ENCODE measurements around the gene BICDL1. TPM values are rescaled to one million over a fixed set of nuclear protein-coding genes. Genes with fewer than 3 reads are reported as not detected.
"Not testable (repeated sequence)": the region's sequence is repeated elsewhere in the genome, so short reads cannot be mapped to it uniquely, and the experiment has no call there.

The BICDL1 gene
- total RNA-seq, 1 donor from 2014 or later, result 7.4 TPM

DNA sequence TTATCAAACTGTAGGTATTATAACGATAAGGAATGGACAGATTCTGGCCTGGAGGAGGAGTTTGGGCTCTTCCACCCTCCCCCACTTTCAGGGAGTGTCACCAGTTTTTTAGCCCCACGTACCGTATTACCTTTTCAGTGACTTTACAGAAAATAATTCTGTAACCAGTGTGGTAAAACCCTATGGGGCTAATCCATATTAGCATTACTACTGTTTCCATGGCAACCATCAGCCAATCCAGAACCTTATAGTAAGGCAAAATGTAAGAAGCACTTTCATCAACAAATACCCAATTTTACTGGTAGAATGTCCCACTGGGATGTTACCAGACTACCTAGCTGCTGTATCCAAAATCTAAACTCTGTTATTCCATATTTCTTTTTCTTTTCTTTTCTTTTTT lies 50.7 kb downstream of the BICDL1 start:
- H3K27ac Mint-ChIP-seq, result no peak overlapping the region
- peaks cover 8% of the 10 kb centered on the region for H3K4me1 Mint-ChIP-seq (ENCODE audit: unreplicated experiment)
- H3K27me3 Mint-ChIP-seq, result no peaks in the 10 kb centered on the region
- DNase-seq (ENCODE audit: extremely low spot score, unreplicated experiment), result no peak
- H3K36me3 Mint-ChIP-seq, result no peaks in the 10 kb centered on the region
- no peak for TF ChIP-seq CTCF (conservative IDR thresholded peaks at IDR 0.05)
- H3K9me3 Mint-ChIP-seq, result no peaks in the 10 kb centered on the region
- no peak overlapping the region for H3K4me3 Mint-ChIP-seq

DNA sequence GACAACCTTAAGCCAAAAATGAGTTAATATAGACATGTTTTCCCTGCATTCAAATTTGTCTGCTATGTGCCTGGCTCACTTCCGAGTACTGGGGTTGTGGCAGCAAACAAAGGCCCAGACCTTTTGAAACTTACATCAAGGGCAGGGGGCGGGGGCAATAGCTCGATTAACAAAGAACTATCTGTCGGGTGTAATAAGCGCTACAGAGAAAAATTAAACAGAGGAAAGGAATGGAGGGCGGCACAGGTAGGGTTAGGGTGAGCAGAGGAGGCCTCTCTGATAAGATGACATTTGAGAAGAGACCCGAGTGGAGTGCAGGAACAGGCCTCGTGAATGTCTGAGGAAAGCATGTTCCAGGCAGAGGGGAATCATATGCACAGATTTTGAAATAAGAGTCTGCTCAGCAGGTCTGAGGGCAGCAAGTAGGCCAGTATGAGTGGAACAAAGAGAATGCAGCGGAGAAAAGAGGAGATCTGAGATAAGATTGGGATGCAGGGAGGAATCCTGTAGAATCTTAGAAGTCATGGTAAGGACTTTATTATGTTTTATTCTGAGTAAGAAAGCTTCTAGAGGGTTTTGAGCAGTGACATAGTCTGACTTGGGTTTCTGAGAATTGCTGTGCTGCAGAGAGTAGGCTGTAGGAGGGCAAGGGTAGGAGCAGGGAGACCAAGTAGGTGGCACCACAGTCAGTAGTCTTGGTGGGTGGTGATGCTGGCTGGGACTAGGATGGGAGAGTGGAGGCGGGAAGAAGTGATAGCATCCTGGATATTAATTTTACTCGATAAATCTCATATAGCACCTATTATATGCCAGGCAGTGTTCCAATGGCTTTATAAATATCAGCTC lies 52.6 kb downstream of the BICDL1 start:
- no peak for DNase-seq (ENCODE audit: extremely low spot score, unreplicated experiment)
- Mint-ChIP-seq H3K27ac (peak overlapping the region; percentile 22), H3K4me3 (no peak overlapping the region), H3K9me3 (no peaks in the 10 kb centered on the region), H3K4me1 (ENCODE audit: unreplicated experiment) (peaks cover 8% of the 10 kb centered on the region), H3K36me3 (no peaks in the 10 kb centered on the region), H3K27me3 (no peaks in the 10 kb centered on the region)
- no peak for TF ChIP-seq CTCF (conservative IDR thresholded peaks at IDR 0.05)

DNA sequence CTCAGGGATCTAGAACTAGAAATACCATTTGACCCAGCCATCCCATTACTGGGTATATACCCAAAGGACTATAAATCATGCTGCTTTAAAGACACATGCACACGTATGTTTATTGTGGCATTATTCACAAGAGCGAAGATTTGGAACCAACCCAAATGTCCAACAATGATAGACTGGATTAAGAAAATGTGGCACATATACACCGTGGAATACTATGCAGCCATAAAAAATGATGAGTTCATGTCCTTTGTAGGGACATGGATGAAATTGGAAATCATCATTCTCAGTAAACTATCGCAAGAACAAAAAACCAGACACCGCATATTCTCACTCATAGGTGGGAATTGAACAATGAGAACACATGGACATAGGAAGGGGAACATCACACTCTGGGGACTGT lies 56.3 kb downstream of the BICDL1 start:
- not testable (repeated sequence) for H3K36me3 Mint-ChIP-seq; H3K9me3 Mint-ChIP-seq; H3K27me3 Mint-ChIP-seq; H3K27ac Mint-ChIP-seq; DNase-seq (ENCODE audit: extremely low spot score, unreplicated experiment); H3K4me1 Mint-ChIP-seq (ENCODE audit: unreplicated experiment); H3K4me3 Mint-ChIP-seq

GRCh38 chr12:120047072-120047471 lies 58.0 kb downstream of the BICDL1 start:
- no peak overlapping the region for H3K4me3 Mint-ChIP-seq
- TF ChIP-seq CTCF (conservative IDR thresholded peaks at IDR 0.05), result no peak
- peaks cover under 1% of the 10 kb centered on the region for H3K9me3 Mint-ChIP-seq
- H3K4me1 Mint-ChIP-seq (ENCODE audit: unreplicated experiment), result no peaks in the 10 kb centered on the region
- peaks cover 3% of the 10 kb centered on the region for H3K27me3 Mint-ChIP-seq
- no peaks in the 10 kb centered on the region for H3K36me3 Mint-ChIP-seq
- H3K27ac Mint-ChIP-seq, result no peak overlapping the region
- no peak for DNase-seq (ENCODE audit: extremely low spot score, unreplicated experiment)

DNA sequence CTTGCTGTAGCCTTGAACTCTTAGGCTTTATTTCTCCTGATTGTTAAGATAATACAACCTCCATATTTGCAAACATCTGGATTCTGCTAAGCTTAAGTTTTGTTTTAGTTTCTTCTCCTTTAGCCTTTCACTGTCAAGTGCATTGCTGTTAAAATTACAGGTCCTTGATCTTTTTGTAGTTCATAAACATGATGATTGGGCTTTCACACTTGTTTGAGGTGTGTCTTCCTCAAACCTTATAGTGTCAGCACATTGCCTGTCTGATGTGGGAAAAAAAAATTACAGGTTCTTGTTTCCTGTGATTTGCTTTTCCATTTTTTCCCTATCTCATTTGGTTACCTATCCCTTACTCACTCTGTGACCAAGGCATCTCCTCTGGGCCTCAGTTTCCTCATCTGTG lies 59.2 kb downstream of the BICDL1 start:
- Mint-ChIP-seq H3K27me3 (peaks cover 3% of the 10 kb centered on the region), H3K4me3 (no peak overlapping the region), H3K36me3 (no peaks in the 10 kb centered on the region), H3K27ac (no peak overlapping the region), H3K9me3 (peaks cover 4% of the 10 kb centered on the region), H3K4me1 (ENCODE audit: unreplicated experiment) (no peaks in the 10 kb centered on the region)
- TF ChIP-seq CTCF (conservative IDR thresholded peaks at IDR 0.05), result no peak
- DNase-seq (ENCODE audit: extremely low spot score, unreplicated experiment), result no peak

DNA sequence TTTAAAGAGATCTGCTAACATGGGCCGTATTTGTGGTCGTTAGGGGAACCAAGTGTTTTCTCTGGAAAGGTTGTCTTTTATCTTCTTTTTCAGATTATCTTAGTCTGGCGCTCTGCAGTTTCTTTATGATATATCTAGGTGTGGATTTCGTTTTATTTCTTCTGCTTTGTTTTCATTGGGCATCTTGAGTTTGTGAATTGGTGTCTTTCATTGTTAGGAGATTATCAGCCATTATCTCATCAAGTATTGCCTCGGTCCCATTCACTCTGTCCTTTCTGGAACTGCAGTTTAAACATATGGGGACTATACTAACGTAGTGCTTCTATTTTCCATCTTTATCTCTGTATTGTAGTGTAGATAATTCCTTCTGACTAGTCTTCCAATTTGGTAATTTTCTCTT lies 60.4 kb downstream of the BICDL1 start:
- peaks cover 4% of the 10 kb centered on the region for H3K9me3 Mint-ChIP-seq
- no peak for TF ChIP-seq CTCF (conservative IDR thresholded peaks at IDR 0.05)
- no peak overlapping the region for H3K27ac Mint-ChIP-seq
- no peaks in the 10 kb centered on the region for H3K36me3 Mint-ChIP-seq
- no peaks in the 10 kb centered on the region for H3K4me1 Mint-ChIP-seq (ENCODE audit: unreplicated experiment)
- H3K4me3 Mint-ChIP-seq, result no peak overlapping the region
- no peak for DNase-seq (ENCODE audit: extremely low spot score, unreplicated experiment)
- peaks cover 3% of the 10 kb centered on the region for H3K27me3 Mint-ChIP-seq
